ENCODE results near the gene NEDD4.

The NEDD4 gene

DNA sequence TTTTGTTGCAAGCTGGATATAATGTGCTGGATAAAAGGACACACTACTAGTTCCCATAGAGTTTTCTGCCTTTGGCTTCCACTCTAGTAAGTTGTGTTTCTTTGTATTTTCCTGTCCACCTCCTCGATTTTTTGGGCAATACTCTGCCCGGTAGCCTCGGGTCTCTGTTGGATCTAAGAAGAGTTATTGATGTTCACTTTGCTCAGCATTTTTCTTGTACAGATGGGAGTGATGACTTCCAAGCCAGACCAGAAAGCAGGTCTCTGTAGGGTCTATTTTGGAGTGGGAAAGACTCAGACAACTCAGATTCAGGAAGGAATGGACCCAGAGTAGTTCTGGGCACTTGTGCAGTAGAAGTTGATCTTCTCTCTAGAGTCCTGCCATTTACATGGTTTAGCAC, 214.5 kb downstream of the NEDD4 start:
- DNase-seq (ENCODE audit: low read depth), result no peak

Measured in CMK (cell line).